CD8-positive, alpha-beta memory T cell (primary cell): ENCODE measurements around the gene SLC29A4. TPM values are rescaled to one million over a fixed set of nuclear protein-coding genes. Genes with fewer than 3 reads are reported as not detected.
"Not testable (repeated sequence)": the region's sequence is repeated elsewhere in the genome, so short reads cannot be mapped to it uniquely, and the experiment has no call there.

ENCODE experiments used
- CTCF ChIA-PET: fragments of 350-600 bp; sonication (Branson Sonifier 250); formaldehyde crosslinking; loops from one replicate; lab custom pipeline; 2021; ENCODE audit warnings: antibody characterized with exemption; lab: Charles Lee
- POLR2A ChIA-PET: fragments of 350-600 bp; sonication (Branson Sonifier 250); formaldehyde crosslinking; loops from one replicate; lab custom pipeline; 2021; ENCODE audit warnings: antibody characterized with exemption; lab: Charles Lee
- DNase-seq, 5 donors: peaks; one replicate each; pipeline versions ENCODE4 v3.0.0 to v3.0.0-alpha.2; 2020 to 2022; ENCODE audit warnings: mixed read lengths in 1 of 5
- H3K27ac ChIP-seq: one replicate; pipeline ENCODE4 v1.7.0; 2013; ENCODE audit warnings: low read depth, mild to moderate bottlenecking, low read length, moderate library complexity
- H3K27me3 ChIP-seq: 2 replicates; pipeline ENCODE4 v1.7.0; 2013; ENCODE audit warnings: low read length, mild to moderate bottlenecking; ENCODE audit not compliant: insufficient read depth, poor library complexity, severe bottlenecking
- H3K36me3 ChIP-seq: 2 replicates; pipeline ENCODE4 v1.7.0; 2013; ENCODE audit warnings: mild to moderate bottlenecking, low read length, moderate library complexity; ENCODE audit not compliant: insufficient read depth
- H3K4me1 ChIP-seq: 2 replicates; pipeline ENCODE4 v1.7.0; 2013; ENCODE audit warnings: mild to moderate bottlenecking, low read length, moderate library complexity; ENCODE audit not compliant: insufficient read depth
- H3K4me3 ChIP-seq: 2 replicates; pipeline ENCODE4 v1.7.0; 2013; ENCODE audit warnings: mild to moderate bottlenecking, low read length
- H3K9me3 ChIP-seq: 2 replicates; pipeline ENCODE4 v1.7.0; 2013; ENCODE audit warnings: mild to moderate bottlenecking, low read length
- H3K27ac Mint-ChIP-seq, 8 donors: one replicate each; pipeline ENCODE4 v1.8.0; 2020 to 2021; ENCODE audit warnings: mixed read lengths in 8 of 8, mild to moderate bottlenecking in 6 of 8, inconsistent platforms in 3 of 8, moderate library complexity in 3 of 8
- H3K27me3 Mint-ChIP-seq, 2 donors: one replicate each; pipeline ENCODE4 v1.8.0; 2020 to 2021; ENCODE audit warnings: mixed read lengths in 2 of 2, mild to moderate bottlenecking in 1 of 2, moderate library complexity in 1 of 2
- H3K36me3 Mint-ChIP-seq, 3 donors: one replicate each; pipeline ENCODE4 v1.8.0; 2020 to 2021; ENCODE audit warnings: mixed read lengths in 3 of 3, inconsistent platforms in 1 of 3, mild to moderate bottlenecking in 1 of 3
- H3K4me1 Mint-ChIP-seq, 3 donors: one replicate each; pipeline ENCODE4 v1.8.0; 2020 to 2021; ENCODE audit warnings: mixed read lengths in 3 of 3, inconsistent platforms in 1 of 3, mild to moderate bottlenecking in 1 of 3
- H3K4me3 Mint-ChIP-seq, 7 donors: one replicate each; pipeline ENCODE4 v1.8.0; 2020 to 2021; ENCODE audit warnings: mixed read lengths in 7 of 7, mild to moderate bottlenecking in 6 of 7, moderate library complexity in 4 of 7, inconsistent platforms in 2 of 7
- H3K9me3 Mint-ChIP-seq, 5 donors: one replicate each; pipeline ENCODE4 v1.8.0; 2020 to 2022; ENCODE audit warnings: mixed read lengths in 5 of 5, mild to moderate bottlenecking in 3 of 5, moderate library complexity in 2 of 5, inconsistent platforms in 1 of 5
- polyA plus RNA-seq: library from polyadenylated mRNA; unstranded; fragments of 300-500 nt; fragmentation: Illumina TruSeq; gene quantifications from one replicate; pipeline ENCODE4 v1.2.3, GENCODE V29; 2021
- total RNA-seq, 2 experiments: library from RNA; stranded (reverse); gene quantifications; one replicate each; pipeline ENCODE4 v1.2.3, GENCODE V29; 2021

The SLC29A4 gene
- total and polyA plus RNA-seq, 3 experiments from 2014 or later = 0.18 to 0.21 TPM; not detected in 1

- Mint-ChIP-seq H3K4me3 (no peak overlapping the region), H3K27me3 (peaks cover 12 to 13% of the 10 kb centered on the region in 2 donors), H3K27ac (no peak overlapping the region), H3K36me3 (no peaks in the 10 kb centered on the region), H3K9me3 (no peaks in the 10 kb centered on the region), H3K4me1 (no peaks in the 10 kb centered on the region)
- H3K4me3 ChIP-seq = no peak overlapping the region
- peaks cover 3% of the 10 kb centered on the region for H3K27me3 ChIP-seq
- H3K36me3 ChIP-seq = no peaks in the 10 kb centered on the region
- POLR2A ChIA-PET = no interaction called here
- DNase-seq = no peak
- H3K9me3 ChIP-seq = no peaks in the 10 kb centered on the region
- CTCF ChIA-PET = no interaction called here
- no peak overlapping the region for H3K27ac ChIP-seq
- no peaks in the 10 kb centered on the region for H3K4me1 ChIP-seq
Measured at GRCh38 chr7:5287802-5288201, 5.1 kb downstream of the SLC29A4 start.

- H3K36me3 Mint-ChIP-seq, H3K27me3 ChIP-seq, CTCF ChIA-PET, H3K4me1 ChIP-seq, H3K9me3 ChIP-seq, H3K4me3 Mint-ChIP-seq, H3K9me3 Mint-ChIP-seq, H3K27ac ChIP-seq, H3K27ac Mint-ChIP-seq, H3K4me3 ChIP-seq, H3K36me3 ChIP-seq, POLR2A ChIA-PET, H3K4me1 Mint-ChIP-seq, DNase-seq: not testable (repeated sequence)
- peaks cover 12 to 13% of the 10 kb centered on the region in 2 donors for H3K27me3 Mint-ChIP-seq
Measured at GRCh38 chr7:5288560-5288959, 5.8 kb downstream of the SLC29A4 start.

GRCh38 chr7:5289355-5289754 is 6.6 kb downstream of the SLC29A4 start:
- no peaks in the 10 kb centered on the region for H3K36me3 ChIP-seq
- no peaks in the 10 kb centered on the region for H3K36me3 Mint-ChIP-seq
- H3K27ac ChIP-seq = no peak overlapping the region
- H3K4me1 ChIP-seq = no peaks in the 10 kb centered on the region
- no peak overlapping the region for H3K27ac Mint-ChIP-seq
- no peak overlapping the region for H3K4me3 ChIP-seq
- no peaks in the 10 kb centered on the region for H3K4me1 Mint-ChIP-seq
- peaks cover 10 to 11% of the 10 kb centered on the region in 2 donors for H3K27me3 Mint-ChIP-seq
- H3K4me3 Mint-ChIP-seq = no peak overlapping the region
- peaks cover 3% of the 10 kb centered on the region for H3K27me3 ChIP-seq
- no peak for DNase-seq
- peaks cover 0 to 2% (median 1%) of the 10 kb centered on the region in 5 donors for H3K9me3 Mint-ChIP-seq
- no peaks in the 10 kb centered on the region for H3K9me3 ChIP-seq
- ChIA-PET CTCF (no interaction called here), POLR2A (no interaction called here)

- ChIA-PET CTCF (no interaction called here), POLR2A (no interaction called here)
- no peaks in the 10 kb centered on the region for H3K9me3 ChIP-seq
- no peak for DNase-seq
- no peaks in the 10 kb centered on the region for H3K27me3 ChIP-seq
- Mint-ChIP-seq H3K36me3 (no peaks in the 10 kb centered on the region), H3K4me1 (peaks cover 0 to 9% (median 3%) of the 10 kb centered on the region in 3 donors), H3K27ac (peak overlapping the region in 1 of 8 donors; percentile 85), H3K27me3 (peaks cover 5% of the 10 kb centered on the region in 2 donors), H3K9me3 (peaks cover 0 to 7% (median 2%) of the 10 kb centered on the region in 5 donors), H3K4me3 (no peak overlapping the region)
- no peak overlapping the region for H3K27ac ChIP-seq
- no peaks in the 10 kb centered on the region for H3K36me3 ChIP-seq
- H3K4me3 ChIP-seq = no peak overlapping the region
- H3K4me1 ChIP-seq = no peaks in the 10 kb centered on the region
Measured at GRCh38 chr7:5291301-5291700, 8.6 kb downstream of the SLC29A4 start.

- H3K4me1 ChIP-seq, POLR2A ChIA-PET, H3K27ac ChIP-seq, H3K9me3 Mint-ChIP-seq, H3K36me3 Mint-ChIP-seq, H3K9me3 ChIP-seq, H3K36me3 ChIP-seq, H3K27me3 Mint-ChIP-seq, H3K4me3 Mint-ChIP-seq, H3K4me3 ChIP-seq, H3K27me3 ChIP-seq, H3K27ac Mint-ChIP-seq, DNase-seq, CTCF ChIA-PET: not testable (repeated sequence)
- H3K4me1 Mint-ChIP-seq = peaks cover 1 to 10% (median 5%) of the 10 kb centered on the region in 3 donors
Measured at GRCh38 chr7:5291711-5292335, 9.1 kb downstream of the SLC29A4 start.

GRCh38 chr7:5294169-5294987 is 11.6 kb downstream of the SLC29A4 start:
- ChIA-PET POLR2A (no interaction called here), CTCF (no interaction called here)
- H3K4me1 Mint-ChIP-seq = peaks cover 9 to 24% (median 14%) of the 10 kb centered on the region in 3 donors
- Histone ChIP-seq H3K4me3 (no peak overlapping the region), H3K27ac (no peak overlapping the region), H3K4me1 (peaks cover 13% of the 10 kb centered on the region), H3K36me3 (no peaks in the 10 kb centered on the region), H3K9me3 (no peaks in the 10 kb centered on the region), H3K27me3 (no peaks in the 10 kb centered on the region)
- no peak overlapping the region for H3K27ac Mint-ChIP-seq
- H3K4me3 Mint-ChIP-seq = peak overlapping the region in 1 of 7 donors; percentile 19
- no peak for DNase-seq
- H3K36me3 Mint-ChIP-seq = no peaks in the 10 kb centered on the region
- H3K9me3 Mint-ChIP-seq = peaks cover 2 to 7% (median 2%) of the 10 kb centered on the region in 5 donors
- H3K27me3 Mint-ChIP-seq = peaks cover 6% of the 10 kb centered on the region in 2 donors

- Mint-ChIP-seq H3K27me3 (peaks cover 6 to 7% of the 10 kb centered on the region in 2 donors), H3K4me1 (peaks cover 9 to 24% (median 14%) of the 10 kb centered on the region in 3 donors), H3K27ac (no peak overlapping the region), H3K9me3 (peaks cover 2 to 7% (median 2%) of the 10 kb centered on the region in 5 donors), H3K36me3 (no peaks in the 10 kb centered on the region), H3K4me3 (peak overlapping the region in 6 of 7 donors; percentile 48 to 78 (median 68))
- Histone ChIP-seq H3K4me3 (no peak overlapping the region), H3K36me3 (no peaks in the 10 kb centered on the region), H3K27ac (no peak overlapping the region), H3K9me3 (no peaks in the 10 kb centered on the region), H3K27me3 (no peaks in the 10 kb centered on the region), H3K4me1 (peaks cover 13% of the 10 kb centered on the region)
- ChIA-PET CTCF (no interaction called here), POLR2A (no interaction called here)
- no peak for DNase-seq
Measured at GRCh38 chr7:5295039-5296014, 12.6 kb downstream of the SLC29A4 start.
